Measurements from ENCODE around the gene UBA1.

Gene UBA1

GRCh38 chrX:47242321-47242720, 48.7 kb downstream of the UBA1 start:
- no peak overlapping the region for H3K27ac ChIP-seq
- no peak for TF ChIP-seq CTCF (conservative IDR thresholded peaks at IDR 0.05)

- no peak overlapping the region for H3K27ac ChIP-seq
- no peak for TF ChIP-seq CTCF (conservative IDR thresholded peaks at IDR 0.05)
Measured at GRCh38 chrX:47243351-47243750, 49.7 kb downstream of the UBA1 start.

GRCh38 chrX:47244676-47245075, 51.0 kb downstream of the UBA1 start:
- no peak overlapping the region for H3K27ac ChIP-seq
- no peak for TF ChIP-seq CTCF (conservative IDR thresholded peaks at IDR 0.05)

- H3K27ac ChIP-seq, result no peak overlapping the region
- TF ChIP-seq CTCF (conservative IDR thresholded peaks at IDR 0.05), result no peak
Measured at GRCh38 chrX:47245156-47245555, 51.5 kb downstream of the UBA1 start.

- no peak overlapping the region for H3K27ac ChIP-seq
- TF ChIP-seq CTCF (conservative IDR thresholded peaks at IDR 0.05), result no peak
Measured at GRCh38 chrX:47247206-47247998, 53.8 kb downstream of the UBA1 start.

GRCh38 chrX:47247999-47248320, 54.3 kb downstream of the UBA1 start:
- H3K27ac ChIP-seq, result no peak overlapping the region
- no peak for TF ChIP-seq CTCF (conservative IDR thresholded peaks at IDR 0.05)

- no peak for TF ChIP-seq CTCF (conservative IDR thresholded peaks at IDR 0.05)
- H3K27ac ChIP-seq, result no peak overlapping the region
Measured at GRCh38 chrX:47248576-47248975, 54.9 kb downstream of the UBA1 start.

All from VCaP (cell line).